Activated CD4-positive, alpha-beta T cell treated with anti-CD3 and anti-CD28 coated beads, Interleukin-2, amount 50 U/mL, for 24 hours (primary cell): ENCODE results near the gene ANXA2R.
A peak's percentile ranks its signal among the peaks of the same experiment; 100 is the strongest.
"Not testable (repeated sequence)": the region's sequence is repeated elsewhere in the genome, so short reads cannot be mapped to it uniquely, and the experiment has no call there.

ENCODE experiments used
- DNase-seq, 2 donors: peaks; one replicate each; pipeline ENCODE4 v3.0.0-alpha.2; 2020; ENCODE audit warnings: low read depth in 1 of 2, low spot score in 1 of 2

Gene ANXA2R

DNA sequence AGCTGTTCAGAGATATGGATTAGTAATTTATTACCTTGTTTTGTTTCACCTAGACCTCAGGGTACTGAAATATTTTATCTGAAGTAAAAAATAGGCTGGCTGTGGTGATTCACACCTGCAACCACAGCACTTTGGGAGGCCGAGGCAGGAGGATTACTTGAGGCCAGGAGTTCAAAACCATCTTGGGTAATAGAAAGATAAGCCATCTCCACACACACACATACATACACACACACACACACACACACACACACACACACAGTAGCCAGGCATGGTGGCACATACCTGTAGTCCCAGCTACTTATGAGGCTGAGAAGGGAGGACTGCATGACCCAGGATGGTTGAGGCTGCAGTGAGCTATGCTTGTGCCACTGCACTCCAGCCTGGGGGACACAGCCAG, 3.7 kb downstream of the ANXA2R start:
- DNase-seq: no peak

DNA sequence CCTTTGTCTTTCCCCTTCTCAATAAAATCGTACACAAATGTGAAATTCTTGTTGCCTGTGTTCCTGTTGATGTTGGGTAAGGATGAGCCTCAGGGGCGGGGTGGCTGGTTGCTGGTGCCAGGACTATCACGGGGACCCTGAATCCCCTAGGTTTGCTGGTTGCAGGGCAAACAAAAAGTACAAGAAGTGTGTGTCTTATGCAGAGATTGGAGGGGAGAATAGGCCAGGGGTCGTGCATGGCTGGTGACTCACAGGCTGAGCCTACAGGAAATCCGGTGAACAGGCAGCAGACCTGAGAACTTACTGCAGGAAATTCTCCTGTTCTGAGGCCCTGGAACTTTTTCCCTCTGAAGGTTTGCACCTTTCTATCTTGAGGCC, 5.5 kb downstream of the ANXA2R start:
- no peak for DNase-seq

DNA sequence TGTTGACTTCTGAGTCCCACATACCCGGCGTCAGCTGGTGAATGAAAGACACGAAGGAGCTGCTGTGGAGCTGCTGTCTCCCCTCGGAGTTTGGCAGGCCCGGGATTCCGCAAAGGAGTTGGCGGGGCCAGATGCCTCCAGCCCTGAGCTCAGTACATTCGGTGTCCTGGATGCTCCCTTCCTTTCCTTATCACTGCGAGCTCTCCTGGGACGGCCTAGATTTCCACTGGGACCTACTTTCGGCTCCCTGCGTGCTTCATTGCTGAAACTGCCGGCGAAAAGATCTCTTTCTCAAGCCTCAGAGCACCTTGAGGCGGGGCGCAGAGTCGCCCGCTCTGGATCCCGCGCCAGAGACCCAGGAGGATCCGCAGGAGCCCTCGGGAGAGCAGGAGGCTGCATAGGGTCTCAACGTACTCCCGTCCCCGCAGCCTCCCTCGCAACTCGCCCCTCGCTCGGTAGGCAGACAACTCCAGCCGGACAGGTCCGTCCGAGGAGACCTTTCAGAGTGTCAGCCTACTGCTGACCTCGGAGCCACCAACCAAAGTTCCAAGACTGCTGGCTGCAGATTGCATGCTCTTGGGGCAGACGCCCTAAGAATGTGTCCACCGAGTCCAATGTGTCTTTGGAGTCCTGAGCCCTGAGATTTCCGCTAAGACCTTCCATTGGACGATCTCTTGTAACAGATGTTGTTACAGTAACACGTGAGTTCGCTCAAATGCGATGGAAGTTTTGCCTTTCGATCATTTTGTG, 6.1 kb downstream of the ANXA2R start:
- DNase-seq: no peak

DNA sequence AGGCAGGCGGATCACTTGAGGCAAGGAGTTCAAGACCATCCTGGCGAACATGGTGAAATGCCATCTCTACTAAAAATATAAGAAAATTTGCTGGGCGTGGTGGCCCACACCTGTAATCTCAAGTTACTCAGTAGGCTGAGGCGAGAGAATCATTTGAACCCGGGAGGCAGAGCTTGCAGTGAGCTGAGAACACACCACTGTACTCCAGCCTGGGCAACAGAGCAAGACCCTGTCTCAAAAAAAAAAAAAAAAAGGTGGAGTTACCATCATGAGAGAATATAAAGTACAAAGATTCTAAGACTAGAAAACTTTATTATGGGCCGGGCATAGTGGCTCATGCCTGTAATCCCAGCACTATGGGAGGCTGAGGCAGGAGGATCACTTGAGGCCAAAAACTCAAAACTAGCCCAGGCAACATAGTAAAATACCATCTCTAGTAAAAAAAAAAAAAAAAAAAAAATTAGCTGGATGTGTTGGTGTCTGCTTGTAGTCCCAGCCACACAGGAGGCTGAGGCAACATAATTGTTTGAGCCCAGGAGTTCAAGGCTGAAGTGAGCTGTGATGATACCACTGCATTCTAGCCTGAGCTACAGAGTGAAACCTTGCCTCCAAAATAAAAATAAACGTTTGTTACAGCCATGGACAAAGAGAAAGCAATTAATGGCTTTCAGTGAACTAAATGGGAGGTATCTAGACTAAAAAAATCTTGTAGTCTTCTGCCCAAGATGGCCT, 12.9 kb downstream of the ANXA2R start:
- DNase-seq: no peak

DNA sequence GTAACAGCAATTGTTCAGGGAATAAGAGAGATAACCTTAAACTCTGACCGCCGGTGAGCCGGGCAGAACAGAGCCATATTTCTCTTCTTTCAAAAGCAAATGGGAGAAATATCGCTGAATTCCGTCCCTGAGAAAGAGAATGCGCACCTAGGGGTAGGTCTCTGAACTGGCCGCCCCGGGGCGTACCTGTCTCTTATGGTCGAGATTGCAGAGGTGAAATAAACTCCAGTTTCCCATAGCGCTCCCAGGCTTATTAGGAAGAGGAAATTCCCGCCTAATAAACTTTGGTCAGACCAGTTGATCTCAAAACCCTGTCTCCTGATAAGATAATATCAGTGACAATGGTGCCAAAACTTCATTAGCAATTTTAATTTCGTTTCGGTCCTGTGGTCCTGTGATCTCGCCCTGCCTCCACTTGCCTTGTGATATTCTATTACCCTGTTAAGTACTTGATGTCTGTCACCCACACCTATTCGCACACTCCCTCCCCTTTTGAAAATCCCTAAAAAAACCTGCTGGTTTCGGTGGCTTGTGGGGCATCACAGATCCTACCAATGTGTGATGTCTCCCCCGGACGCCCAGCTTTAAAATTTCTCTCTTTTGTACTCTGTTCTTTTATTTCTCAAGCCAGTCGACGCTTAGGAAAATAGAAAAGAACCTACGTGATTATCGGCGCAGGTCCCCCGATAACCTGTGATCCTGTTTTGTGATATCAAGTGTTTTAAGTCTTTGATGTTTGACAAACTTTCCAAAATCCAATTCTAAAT, 14.8 kb downstream of the ANXA2R start:
- not testable (repeated sequence) for DNase-seq

DNA sequence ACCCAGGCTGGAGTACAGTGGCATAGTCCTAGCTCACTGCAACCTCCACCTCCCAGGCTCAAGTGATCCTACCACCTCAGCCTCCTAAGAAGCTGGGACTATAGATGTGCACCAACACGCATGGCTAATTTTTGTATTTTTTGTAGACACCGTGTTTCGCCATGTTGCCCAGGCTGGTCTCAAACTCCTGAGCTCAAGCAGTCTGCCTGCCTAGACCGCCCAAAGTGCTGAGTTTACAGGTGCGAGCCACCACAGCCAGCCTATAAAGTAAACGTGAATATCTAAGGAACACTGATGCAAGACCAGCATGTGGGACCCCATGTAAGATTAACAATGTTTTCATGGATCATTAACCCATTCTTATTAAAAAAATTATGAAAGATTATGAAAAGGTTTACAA, 15.9 kb downstream of the ANXA2R start:
- DNase-seq: no peak

DNA sequence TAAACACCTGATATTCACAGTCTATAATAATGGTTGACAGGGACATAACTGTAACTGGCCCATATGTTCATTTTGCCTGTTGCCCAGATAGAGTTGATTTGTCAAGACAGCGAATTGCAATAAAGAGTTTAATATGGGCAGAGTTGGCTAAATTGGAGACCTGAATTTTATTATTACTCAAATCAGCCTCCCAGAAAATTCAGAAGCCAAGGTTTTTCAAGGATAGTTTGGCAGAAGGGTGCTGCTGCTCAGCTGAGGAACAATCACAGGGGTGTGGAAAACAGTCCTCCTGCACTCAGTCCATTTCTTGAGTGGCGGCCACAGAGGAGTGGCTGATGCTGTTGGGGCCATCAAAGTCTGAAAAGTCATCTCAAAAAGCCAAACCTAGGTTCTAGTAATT, 19.0 kb downstream of the ANXA2R start:
- no peak for DNase-seq

DNA sequence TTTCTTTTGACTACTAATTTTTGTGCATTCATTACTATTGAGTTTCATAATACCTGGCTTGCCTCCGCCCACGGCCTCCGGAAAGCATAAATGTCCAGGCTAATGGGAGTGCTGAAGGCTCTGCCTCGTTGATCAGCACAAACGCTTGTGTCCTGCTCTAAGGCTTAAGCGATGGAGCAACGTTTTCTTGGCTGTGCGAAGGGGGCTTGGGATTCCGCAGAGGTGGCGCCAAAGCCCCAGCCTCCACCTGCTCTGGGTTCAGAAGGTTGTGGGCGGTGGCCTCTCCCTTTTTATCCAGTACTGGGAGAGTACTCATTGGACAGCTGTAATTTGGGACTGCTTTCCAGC, 19.7 kb downstream of the ANXA2R start:
- no peak for DNase-seq

DNA sequence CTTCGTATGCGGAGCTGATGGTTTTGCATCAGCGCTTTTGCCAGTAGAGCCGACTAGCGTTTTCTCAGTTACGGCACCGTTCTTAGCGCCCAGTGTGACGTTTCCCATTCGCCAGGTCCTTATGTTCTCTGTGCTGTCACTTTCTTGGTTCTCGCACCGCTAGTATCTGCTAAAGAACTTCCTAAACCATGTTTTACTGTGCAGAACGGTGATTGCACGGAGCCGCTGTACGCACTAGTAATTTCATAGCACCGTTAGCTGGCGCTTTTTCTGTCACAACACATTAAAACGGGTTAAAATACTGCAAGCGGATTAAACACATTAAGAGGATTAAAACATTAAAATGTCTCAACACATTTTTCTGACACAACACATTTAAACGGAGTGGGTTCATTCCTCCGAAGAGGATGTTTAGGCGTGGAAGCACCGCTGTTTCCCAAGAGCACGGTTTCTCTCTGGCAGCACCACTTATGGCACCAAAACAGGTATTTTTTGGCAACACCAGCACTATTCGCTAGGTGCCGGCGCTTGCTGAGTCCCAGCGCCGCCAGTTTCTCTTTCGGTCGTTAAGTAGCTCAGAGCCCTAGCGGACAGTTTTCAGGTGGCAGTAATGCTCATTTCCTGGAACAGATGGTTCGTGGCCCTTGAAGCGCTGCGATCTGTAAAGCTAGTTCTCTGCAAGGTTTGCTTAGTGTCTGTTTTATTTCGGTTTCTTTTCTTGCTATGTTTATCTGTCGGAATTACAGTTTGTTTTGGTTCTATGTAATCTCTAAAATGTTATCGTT, 20.3 kb downstream of the ANXA2R start:
- DNase-seq: peak in 1 of 2 donors; percentile 79

DNA sequence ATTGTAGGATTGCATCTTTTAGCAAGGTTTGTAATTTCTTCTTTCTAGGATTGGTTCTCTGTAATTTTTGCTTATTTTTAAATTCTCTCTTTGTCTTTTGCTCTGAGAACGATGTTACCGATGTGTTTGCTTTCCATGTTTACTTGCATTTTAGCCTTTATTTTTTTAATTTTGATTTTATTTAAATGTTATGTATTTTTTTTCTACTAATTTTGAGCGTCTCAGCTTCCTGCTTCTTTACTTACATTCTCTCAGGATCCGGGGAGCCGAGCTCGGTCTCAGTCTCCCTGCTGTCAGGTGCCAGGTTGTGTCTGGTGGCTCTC, 20.9 kb downstream of the ANXA2R start:
- no peak for DNase-seq

DNA sequence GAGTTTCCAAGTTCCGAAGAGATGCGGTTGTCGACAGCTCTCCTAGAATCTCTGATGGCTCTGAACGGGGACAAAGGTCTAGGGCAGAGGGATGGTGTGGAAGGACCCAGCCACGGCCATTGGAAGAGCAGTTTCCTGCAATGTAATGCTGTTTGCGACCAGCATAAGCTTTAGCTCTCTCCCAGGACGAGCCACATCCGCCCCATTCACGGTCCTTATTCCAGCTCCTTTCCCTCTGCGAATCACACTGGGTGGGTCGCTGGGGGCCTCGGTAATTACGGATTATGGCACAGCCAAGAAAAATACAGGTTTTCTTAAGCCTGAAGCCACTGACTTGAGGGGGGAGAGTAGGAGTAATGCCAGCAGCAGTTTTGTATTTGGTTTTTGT, 22.7 kb downstream of the ANXA2R start:
- no peak for DNase-seq

DNA sequence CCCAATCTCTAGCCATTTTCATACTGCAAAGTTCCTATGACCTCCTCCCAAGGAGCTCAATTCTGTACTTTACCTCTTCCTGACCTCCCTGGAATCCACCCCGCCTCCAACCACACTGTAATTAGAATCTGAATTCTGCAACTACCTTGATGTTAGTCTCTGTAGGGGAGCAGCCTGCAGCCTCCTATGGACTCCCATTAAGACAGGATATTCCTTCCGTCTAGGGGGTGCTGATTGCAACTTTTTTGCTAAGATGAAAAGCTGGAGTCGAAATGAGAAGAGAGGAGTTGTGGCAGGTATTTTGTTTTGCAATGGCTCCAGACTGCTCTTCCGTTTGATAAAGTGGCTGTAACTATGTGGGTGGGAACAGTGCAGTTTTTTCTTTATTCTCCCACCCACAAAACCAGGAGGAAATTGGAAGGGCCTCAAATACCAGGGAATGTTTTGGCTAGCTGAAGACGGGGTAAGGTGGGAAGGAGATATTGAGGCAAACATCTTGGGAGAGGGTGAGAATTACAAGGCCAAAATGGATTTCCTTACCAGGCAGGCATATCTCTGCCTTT, 23.8 kb downstream of the ANXA2R start:
- DNase-seq: no peak

DNA sequence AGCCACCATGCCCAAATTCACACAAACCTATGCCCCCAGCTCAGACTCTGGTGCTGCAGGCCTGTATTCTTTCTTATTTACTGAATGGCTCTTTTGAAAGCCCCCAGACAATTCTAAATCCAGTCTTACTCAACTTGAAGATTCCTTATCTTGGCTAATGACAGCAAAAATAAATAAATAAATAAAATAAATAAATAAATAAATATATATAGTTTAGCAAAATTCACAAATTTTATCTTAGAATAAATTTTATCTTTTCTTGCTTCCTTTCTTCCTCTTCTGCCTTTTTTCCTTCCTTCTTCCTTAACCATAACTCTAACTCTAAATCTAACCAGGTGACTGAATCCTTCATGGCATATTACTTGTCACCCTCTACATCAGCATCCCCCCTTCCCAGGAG, 25.6 kb downstream of the ANXA2R start:
- no peak for DNase-seq

DNA sequence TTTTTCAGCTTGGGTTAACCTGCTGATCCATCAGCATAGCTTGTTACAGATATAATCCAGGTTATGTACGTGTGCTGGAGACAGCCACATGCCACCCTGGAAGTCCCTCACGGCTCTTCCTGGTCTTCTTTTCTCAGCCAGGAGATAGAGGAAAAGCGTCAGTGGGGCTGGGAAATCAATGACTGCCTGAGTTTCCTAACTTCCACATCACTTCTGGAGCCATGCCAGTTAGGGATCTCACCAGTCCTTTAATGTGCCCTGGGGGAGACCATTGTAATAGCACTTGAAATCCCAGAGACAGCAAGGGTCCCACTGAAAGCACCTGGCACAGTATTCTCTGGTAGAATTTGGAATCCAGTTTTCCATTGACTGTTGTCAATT, 29.2 kb downstream of the ANXA2R start:
- no peak for DNase-seq

DNA sequence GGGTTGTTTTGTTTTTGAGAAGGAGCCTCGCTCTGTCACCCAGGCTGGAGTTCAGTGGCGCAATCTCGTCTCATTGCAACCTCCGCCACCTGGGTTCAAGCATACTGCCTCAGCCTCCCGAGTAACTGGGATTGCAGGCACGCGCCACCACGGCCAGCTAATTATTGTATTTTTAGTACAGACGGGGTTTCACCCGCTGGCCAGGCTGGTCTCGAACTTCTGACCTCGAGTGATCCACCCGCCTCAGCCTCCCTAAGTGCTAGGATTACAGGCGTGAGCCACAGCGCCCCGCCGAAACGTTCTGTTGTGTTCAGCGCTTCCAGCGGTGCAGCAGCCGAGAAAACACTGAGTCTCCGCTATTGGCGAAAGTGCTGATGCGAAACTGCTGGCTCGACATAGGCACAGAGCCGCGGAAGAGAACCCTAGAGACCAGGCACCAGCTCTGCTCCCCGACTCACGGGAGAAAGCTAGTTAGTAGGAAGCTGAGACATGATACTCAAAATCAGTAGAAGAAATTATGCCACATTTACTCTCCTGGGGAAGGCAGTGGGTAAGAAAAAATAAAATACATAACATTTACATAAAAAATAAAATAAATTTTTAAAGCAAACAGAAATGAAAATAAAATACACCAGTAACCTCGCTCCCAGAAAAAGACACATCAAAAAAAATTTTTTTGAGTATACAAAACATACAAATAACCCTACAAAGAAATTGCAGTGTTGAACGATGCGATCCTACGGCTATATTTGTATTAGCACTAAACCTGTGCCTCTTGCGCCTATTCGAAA, 31.6 kb downstream of the ANXA2R start:
- DNase-seq: peak; percentile 75 to 82

DNA sequence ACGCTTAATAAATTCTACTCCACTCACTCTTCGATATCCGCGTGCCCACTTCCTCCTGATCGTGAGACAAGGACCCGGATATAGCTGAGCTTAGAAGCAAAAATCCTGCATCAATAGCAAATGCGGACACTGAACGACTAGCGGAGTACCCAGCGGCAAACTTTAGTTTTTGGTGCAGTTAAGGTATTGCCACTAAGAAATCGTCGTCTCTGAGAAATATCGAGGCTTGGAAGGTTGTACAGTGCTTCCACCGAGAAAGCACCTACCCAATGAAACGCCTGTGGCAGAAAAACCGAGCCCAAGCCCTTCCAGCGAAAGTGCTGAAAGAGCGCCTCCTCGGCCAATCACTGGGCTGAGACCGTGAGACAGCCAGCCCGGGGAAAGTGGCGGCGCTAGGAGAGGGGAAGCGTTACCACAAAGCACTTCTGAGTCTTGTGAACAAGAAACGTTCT, 32.2 kb downstream of the ANXA2R start:
- peak; percentile 47 to 75 for DNase-seq

DNA sequence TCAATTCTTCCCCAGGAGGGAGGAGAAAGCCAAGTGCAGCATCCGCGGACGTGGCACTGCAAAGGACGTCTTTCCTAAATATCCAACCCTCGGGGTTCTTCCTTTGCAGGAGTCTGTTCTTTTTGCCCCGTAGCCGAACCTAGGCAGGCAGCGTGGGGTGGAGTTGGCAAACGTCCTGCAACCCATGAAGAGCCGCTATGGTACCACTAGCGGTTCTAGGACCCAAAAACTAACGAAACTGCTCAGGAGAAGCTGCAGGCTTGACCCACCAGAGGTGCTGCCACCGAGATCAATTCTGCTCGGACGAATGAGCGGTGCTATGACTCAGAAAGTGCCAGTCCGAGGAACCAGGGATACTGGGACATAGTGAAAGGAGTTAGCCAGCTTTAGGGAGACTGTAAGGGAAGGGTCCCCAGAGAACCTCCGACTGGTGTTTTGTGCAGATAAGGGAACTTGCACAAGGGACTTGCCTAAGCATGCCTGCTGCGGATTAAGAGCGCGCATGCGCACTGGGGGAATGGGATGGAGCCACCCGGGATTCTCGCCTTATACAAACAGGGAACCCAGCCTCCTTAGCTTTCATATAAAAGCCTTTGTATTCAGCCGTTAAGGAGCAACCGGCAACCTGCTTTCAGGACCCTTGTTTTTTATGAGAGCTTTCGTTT, 32.7 kb downstream of the ANXA2R start:
- DNase-seq: peak; percentile 61 to 75

DNA sequence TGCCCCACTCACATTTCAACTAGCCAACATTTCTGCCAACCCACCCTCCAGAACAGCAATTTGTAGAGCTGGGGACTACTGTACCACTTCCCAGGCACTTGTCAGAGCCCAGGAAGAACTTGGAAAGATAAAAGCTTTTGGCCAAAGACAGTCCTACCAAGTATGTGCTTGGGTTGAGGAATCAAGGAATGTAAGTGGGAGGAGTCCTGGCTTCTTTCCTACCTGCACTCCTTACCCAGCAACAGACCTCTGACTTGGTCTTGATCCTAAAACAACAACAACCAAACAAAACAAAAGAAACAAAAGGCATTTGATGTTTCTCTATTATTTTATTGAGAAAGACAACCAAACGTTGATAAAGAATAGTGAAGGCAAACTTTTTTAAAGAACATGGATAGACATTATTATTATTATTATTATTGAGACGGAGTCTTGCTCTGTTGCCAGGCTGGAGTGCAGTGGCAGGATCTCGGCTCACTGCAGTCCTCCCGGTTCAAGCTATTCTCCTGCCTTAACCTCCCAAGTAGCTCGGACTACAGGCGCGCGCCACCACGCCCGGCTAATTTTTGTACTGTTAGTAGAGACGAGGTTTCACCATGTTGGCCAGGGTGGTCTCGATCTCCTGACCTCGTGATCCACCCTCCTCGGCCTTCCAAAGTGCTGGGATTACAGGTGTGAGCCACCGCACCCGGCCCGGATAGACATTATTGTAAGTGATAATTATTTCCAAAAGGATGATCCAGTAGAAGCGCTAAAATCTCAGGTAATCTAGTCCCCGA, 33.5 kb downstream of the ANXA2R start:
- DNase-seq: no peak

DNA sequence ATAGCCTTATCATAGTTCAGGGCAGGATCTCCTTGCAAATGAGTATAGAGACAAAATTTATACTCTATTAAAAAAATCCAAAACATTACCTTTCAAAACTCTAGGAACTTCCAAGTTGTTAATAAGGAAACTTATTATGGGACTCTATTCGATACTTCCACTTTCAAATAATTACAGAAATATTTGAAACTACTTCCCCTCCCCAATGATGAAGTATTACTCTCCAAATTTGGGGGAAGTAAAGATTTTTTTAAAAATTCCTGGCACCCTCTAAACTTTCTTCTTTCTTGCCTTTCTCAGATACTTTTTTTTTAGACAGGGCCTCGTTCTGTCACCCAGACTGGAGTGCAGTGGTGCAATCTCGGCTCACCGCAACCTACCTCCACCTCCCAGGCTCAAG, 35.1 kb downstream of the ANXA2R start:
- DNase-seq: no peak
